Measurements from ENCODE around the gene MACIR. TPM values are rescaled to one million over a fixed set of nuclear protein-coding genes. Genes with fewer than 3 reads are reported as not detected.

MACIR gene
- polyA plus RNA-seq, 3 donors: 1.2 to 1.9 (median 1.9) TPM

GRCh38 chr5:103293719-103294118 lies 35.2 kb downstream of the MACIR start:
- Mint-ChIP-seq H3K9me3 (no peaks in the 10 kb centered on the region), H3K36me3 (no peaks in the 10 kb centered on the region), H3K4me3 (no peak overlapping the region), H3K4me1 (no peaks in the 10 kb centered on the region), H3K27ac (no peak overlapping the region), H3K27me3 (ENCODE audit: low read depth in 3 of 3) (no peaks in the 10 kb centered on the region)
- no peaks in the 10 kb centered on the region for H3K79me2 ChIP-seq (ENCODE audit: insufficient read depth, low read length)
- no peak overlapping the region for H2AFZ ChIP-seq (ENCODE audit: insufficient read depth, low read depth, low read length, poor library complexity, severe bottlenecking)
- H3K36me3 ChIP-seq (replicated peaks in 1 of 2; ENCODE audit: control insufficient read depth in 1 of 2, insufficient read depth in 2 of 2, low read length in 2 of 2): no peaks in the 10 kb centered on the region
- no CpG with 5 or more reads among the region's 3 CpGs for WGBS (ENCODE audit: insufficient coverage)
- H3K4me2 ChIP-seq (replicated peaks; ENCODE audit: extremely low read depth, low read length, poor library complexity, severe bottlenecking): no peak overlapping the region
- no peaks in the 10 kb centered on the region for H3K9me3 ChIP-seq (replicated peaks in 1 of 2; ENCODE audit: control insufficient read depth in 1 of 2, insufficient read depth in 1 of 2, low read length in 2 of 2)
- H3K27ac ChIP-seq (ENCODE audit: low read depth in 1 of 2, low read length in 2 of 2): no peak overlapping the region
- no peaks in the 10 kb centered on the region for H3K4me1 ChIP-seq (ENCODE audit: control insufficient read depth in 1 of 2, insufficient read depth in 2 of 2, low read length in 2 of 2)
- no peak for TF ChIP-seq CTCF (IDR thresholded peaks at IDR 0.05)
- H4K20me1 ChIP-seq (ENCODE audit: insufficient read depth, low read length): no peaks in the 10 kb centered on the region
- H3K9ac ChIP-seq (ENCODE audit: insufficient read depth, low read length, poor library complexity, severe bottlenecking): no peak overlapping the region
- intact Hi-C loops (cut with micrococcal nuclease): no loop called here
- no peaks in the 10 kb centered on the region for H3K27me3 ChIP-seq (ENCODE audit: control insufficient read depth in 2 of 2, insufficient read depth in 2 of 2, low read length in 2 of 2)
- DNase-seq: no peak
- H3K4me3 ChIP-seq (replicated peaks in 1 of 3; ENCODE audit: low read depth in 2 of 3, low read length in 3 of 3): no peak overlapping the region

- Histone ChIP-seq H2AFZ (ENCODE audit: insufficient read depth, low read depth, low read length, poor library complexity, severe bottlenecking) (no peak overlapping the region), H3K79me2 (ENCODE audit: insufficient read depth, low read length) (no peaks in the 10 kb centered on the region), H4K20me1 (ENCODE audit: insufficient read depth, low read length) (no peaks in the 10 kb centered on the region), H3K4me3 (replicated peaks in 1 of 3; ENCODE audit: low read depth in 2 of 3, low read length in 3 of 3) (no peak overlapping the region), H3K9ac (ENCODE audit: insufficient read depth, low read length, poor library complexity, severe bottlenecking) (no peak overlapping the region), H3K36me3 (replicated peaks in 1 of 2; ENCODE audit: control insufficient read depth in 1 of 2, insufficient read depth in 2 of 2, low read length in 2 of 2) (no peaks in the 10 kb centered on the region), H3K9me3 (replicated peaks in 1 of 2; ENCODE audit: control insufficient read depth in 1 of 2, insufficient read depth in 1 of 2, low read length in 2 of 2) (no peaks in the 10 kb centered on the region), H3K27me3 (ENCODE audit: control insufficient read depth in 2 of 2, insufficient read depth in 2 of 2, low read length in 2 of 2) (no peaks in the 10 kb centered on the region), H3K27ac (ENCODE audit: low read depth in 1 of 2, low read length in 2 of 2) (no peak overlapping the region), H3K4me1 (ENCODE audit: control insufficient read depth in 1 of 2, insufficient read depth in 2 of 2, low read length in 2 of 2) (no peaks in the 10 kb centered on the region), H3K4me2 (replicated peaks; ENCODE audit: extremely low read depth, low read length, poor library complexity, severe bottlenecking) (no peak overlapping the region)
- 87% methylated on average over 3 of the region's 5 CpGs for WGBS (ENCODE audit: insufficient coverage)
- no peaks in the 10 kb centered on the region for H3K36me3 Mint-ChIP-seq
- H3K4me1 Mint-ChIP-seq: no peaks in the 10 kb centered on the region
- DNase-seq: no peak
- no peaks in the 10 kb centered on the region for H3K27me3 Mint-ChIP-seq (ENCODE audit: low read depth in 3 of 3)
- H3K27ac Mint-ChIP-seq: no peak overlapping the region
- intact Hi-C loops (cut with micrococcal nuclease): no loop called here
- H3K4me3 Mint-ChIP-seq: no peak overlapping the region
- no peak for TF ChIP-seq CTCF (IDR thresholded peaks at IDR 0.05)
- H3K9me3 Mint-ChIP-seq: no peaks in the 10 kb centered on the region
Measured at GRCh38 chr5:103294906-103295305, 36.3 kb downstream of the MACIR start.
